ENCODE data around the gene PLEKHG4.
A peak's percentile ranks its signal among the peaks of the same experiment; 100 is the strongest.

The PLEKHG4 gene, protein sequence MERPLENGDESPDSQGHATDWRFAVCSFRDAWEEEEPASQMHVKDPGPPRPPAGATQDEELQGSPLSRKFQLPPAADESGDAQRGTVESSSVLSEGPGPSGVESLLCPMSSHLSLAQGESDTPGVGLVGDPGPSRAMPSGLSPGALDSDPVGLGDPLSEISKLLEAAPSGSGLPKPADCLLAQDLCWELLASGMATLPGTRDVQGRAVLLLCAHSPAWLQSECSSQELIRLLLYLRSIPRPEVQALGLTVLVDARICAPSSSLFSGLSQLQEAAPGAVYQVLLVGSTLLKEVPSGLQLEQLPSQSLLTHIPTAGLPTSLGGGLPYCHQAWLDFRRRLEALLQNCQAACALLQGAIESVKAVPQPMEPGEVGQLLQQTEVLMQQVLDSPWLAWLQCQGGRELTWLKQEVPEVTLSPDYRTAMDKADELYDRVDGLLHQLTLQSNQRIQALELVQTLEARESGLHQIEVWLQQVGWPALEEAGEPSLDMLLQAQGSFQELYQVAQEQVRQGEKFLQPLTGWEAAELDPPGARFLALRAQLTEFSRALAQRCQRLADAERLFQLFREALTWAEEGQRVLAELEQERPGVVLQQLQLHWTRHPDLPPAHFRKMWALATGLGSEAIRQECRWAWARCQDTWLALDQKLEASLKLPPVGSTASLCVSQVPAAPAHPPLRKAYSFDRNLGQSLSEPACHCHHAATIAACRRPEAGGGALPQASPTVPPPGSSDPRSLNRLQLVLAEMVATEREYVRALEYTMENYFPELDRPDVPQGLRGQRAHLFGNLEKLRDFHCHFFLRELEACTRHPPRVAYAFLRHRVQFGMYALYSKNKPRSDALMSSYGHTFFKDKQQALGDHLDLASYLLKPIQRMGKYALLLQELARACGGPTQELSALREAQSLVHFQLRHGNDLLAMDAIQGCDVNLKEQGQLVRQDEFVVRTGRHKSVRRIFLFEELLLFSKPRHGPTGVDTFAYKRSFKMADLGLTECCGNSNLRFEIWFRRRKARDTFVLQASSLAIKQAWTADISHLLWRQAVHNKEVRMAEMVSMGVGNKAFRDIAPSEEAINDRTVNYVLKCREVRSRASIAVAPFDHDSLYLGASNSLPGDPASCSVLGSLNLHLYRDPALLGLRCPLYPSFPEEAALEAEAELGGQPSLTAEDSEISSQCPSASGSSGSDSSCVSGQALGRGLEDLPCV

DNA sequence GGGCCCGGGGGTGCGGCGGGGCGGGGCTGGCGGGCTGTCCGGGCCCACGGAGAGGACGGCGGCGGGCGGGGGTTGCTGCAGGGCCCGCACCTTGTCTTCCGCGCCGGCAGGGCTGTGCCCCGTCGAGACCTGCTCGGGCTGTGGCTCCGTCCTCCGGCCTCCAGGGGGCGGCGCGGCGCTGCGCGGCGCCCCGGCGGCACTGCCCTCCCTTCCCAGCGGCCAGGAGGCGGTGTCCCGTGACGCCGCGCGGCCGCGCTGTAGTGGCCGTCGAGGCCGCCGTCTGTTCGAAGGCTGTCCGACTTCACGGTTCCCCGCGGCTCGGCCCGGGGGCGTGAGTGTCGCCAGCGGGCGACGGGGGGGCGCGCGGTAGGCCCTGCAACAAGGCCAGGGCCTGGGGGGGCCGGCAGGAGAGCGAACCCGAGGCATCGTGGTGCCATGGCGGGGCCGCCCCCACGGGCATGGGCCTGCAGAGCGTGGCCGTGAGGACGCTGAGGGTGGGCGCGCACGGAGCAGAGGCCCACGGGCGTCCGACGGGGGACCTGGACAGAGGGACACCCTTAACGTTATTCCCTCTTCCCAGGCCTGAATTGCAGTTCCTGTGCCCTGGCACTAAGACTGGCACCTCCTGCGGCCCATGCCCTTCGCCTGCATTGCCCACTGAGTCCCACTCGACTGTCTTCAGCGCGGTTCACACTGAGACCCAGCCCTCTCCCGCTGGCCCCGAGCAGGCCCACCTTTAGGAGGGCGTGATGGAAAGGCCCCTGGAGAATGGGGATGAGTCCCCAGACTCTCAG is at the start of gene PLEKHG4:
PLEKHG4 (plus strand) TSS at position 237 of the 794 bp plus-strand sequence; CDS start at position 750, 513 bp downstream.
- peak; percentile 81 for DNase-seq

DNA sequence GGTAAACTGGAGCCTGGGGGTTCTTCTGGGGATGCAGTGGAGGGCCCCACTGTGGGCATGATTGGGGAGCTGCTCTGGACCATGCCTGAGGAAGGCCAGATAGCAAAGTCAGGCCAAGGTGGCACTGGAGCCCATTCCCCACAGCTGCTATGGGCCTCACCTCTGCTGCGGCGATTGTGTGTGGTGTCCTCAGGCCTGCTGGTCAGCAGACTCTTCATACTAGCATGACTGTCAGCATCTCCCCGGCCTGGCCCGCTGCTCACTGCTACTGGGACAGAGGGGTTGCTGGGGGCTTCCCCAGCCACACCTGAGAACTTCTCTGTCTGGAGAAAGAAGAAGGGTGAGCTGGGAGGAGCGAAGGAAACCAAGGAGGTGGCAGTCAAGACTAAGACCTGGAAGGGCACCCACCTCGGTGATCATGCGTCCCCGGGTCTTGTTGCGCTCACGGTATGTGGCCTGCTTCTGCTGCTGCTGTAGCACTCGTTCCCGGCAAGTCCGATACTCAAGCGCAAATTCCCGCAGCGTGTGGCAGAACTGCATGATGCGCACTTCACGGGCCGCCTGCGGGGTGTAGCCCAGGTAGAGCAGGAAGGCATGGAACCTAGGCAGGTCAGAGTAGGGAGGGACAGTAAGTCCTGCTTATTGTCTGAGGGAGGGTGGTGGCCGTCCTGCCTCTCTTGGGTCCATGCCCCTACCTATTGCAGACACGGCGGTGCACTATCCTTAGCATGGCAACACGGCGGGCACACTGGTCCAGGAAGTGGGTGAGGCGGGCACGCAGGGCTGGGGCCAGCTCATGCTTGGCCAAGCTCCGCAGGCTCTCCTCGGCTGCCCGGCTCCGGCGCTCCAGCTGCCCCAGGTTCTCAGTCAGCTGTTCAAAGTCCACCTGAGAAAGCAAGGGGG is 49.2 kb upstream of the PLEKHG4 start:
- no peak for DNase-seq

DNA sequence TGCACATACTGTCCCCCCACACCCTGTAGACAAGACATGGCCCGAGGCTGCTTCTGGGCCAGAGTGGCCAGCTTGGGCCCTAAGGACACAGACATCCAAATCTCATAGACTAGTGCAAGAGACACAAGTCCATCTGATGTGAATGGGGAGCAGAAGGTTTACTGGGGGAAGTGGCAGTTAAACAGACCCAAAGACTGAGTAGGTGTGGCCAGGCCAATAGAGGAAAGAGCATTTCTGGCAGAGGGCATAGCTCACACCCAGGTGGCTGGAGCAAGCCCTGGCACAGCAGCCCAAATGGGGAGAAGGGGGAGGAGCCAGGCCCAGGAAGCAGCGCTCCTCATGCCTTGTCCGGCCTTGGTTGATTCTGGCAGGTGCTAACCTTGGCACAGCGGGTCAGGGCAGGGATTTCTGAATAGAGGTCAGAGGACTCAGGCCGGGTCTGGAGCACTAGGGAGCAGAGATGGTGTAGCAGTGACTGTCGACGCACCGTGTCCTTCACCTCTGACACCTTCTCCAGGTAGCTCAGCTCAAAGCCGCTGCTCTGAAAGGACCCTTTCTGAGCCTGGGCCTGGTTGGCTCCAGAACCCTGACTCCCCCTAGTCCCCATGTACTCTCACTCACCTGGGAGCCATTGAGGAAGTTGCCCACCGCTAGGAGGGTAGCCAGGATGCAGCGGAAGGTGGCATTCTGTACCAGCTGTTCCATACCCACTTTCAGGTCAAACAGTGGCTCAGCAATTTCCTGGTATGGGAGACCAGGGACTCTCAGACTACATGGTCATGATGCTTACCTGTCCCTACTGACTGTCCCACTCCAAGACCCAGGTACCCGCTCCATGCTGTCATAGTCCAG is 48.3 kb upstream of the PLEKHG4 start:
- DNase-seq, result no peak

DNA sequence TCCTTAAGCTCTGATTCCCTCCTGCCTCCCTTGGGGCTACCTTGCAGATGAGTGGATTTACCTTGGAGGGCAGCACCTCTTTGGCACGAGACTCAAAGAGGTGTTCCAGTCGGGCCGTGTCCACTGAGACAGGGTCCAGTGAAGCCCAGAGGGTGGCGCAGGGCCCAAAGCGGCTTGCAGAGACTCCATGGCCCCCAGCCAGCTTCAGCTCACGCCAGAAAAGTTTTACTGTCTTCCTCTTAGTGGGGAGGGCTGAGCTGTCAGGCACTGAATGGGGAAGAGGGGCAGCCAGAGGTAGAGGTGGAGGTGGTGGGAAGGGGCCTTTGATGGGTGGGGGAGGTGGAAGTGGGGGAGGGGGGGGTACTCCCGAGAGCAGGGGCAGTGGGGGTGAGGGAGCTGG is 45.7 kb upstream of the PLEKHG4 start:
- DNase-seq, result no peak

DNA sequence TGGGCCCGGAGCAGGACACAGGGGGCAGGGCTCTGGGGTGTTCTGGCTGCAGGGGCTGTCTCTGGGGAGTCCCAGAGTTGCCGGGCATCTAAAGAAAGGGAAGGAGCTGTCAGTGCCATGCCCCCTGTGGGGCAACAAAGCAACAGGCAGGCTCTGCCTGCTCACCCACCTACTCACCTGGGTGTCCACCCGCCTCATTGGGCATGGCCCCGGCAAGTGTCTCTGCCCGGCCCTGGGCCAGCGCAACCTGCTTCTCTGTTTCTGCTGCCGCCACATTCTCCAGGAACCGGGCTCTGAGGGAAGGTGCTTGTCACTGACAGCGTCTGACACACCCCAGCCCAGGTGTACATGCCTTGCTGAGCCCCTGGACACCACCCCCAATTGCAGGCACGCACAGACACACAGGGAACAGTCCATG is 45.1 kb upstream of the PLEKHG4 start:
- DNase-seq, result no peak

DNA sequence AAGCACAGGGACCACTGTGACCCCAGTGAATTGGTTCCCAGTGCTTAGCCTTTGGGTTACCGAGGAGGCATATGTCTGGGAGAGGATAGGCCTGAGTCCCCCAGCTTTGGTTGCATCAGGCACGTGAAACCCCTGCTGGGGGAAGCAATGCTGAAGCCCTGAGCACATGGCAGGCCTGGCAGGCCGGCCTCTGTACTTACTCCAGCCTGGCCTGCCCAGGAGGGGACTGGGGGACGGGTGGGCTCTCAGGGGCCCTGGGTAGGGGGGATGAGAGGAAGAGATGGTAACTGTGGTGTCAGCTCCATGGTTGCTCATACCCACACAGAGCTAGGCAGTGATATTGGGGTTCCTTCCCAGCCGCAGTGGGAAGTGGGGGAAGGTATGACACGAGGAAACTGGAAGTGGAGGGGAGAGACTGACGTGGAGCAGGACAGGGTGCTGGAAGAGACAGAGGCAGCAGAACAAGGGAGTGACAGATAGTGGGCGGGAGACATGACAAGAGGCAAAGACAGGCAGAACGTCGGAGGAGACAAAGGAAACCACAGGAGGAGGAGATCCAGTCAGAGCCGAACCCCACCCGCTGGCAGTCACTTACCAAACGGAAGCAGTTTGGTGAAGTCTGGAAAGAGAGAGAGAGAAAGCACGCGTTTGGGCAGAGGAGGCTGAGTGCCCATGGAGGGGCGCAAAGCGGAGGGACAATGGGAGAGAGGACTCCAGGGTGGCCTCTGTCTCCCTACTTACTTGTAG is 43.3 kb upstream of the PLEKHG4 start:
- peak; percentile 86 for DNase-seq

DNA sequence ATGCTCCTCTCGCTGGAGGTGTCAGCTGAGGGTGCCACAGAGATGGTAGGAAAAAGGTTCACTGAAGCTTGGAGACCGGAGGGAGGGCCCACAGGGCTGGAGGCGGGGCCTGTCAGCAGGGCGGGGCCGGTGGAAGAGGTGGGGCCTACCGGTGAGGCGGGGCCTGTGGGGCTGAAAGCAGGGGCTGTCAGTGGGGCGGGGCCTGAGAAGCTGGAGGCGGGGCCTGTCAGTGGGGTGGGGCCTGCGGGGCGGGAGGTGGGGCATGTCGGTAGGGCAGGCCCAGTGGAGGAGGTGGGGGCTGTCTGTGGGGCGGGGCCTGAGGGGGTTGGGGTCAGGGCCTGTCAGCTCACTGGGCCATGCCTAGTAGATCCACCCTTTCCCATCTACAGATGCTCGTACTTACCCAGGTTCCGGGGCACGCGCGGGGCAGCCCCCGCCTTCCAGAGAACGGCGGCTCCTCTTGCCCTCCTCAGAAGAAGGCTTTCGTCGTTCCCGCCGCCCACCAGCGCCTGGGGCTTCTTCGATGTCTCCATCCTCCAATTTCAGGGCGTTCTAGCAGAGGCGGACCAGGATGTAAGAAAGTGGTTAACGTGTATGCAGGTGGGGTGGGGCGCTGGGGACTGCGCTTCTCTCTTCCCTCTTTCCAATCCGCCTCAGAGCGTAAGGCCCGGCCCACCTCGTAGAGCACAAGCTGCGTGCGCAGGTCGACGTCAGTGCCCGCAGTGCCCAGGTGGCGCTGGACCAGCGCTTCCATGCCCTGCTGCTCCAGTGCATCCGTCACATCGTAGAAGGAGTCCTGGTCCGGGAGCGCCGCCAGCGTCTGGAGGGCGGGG is 42.6 kb upstream of the PLEKHG4 start:
- DNase-seq, result peak; percentile 82

DNA sequence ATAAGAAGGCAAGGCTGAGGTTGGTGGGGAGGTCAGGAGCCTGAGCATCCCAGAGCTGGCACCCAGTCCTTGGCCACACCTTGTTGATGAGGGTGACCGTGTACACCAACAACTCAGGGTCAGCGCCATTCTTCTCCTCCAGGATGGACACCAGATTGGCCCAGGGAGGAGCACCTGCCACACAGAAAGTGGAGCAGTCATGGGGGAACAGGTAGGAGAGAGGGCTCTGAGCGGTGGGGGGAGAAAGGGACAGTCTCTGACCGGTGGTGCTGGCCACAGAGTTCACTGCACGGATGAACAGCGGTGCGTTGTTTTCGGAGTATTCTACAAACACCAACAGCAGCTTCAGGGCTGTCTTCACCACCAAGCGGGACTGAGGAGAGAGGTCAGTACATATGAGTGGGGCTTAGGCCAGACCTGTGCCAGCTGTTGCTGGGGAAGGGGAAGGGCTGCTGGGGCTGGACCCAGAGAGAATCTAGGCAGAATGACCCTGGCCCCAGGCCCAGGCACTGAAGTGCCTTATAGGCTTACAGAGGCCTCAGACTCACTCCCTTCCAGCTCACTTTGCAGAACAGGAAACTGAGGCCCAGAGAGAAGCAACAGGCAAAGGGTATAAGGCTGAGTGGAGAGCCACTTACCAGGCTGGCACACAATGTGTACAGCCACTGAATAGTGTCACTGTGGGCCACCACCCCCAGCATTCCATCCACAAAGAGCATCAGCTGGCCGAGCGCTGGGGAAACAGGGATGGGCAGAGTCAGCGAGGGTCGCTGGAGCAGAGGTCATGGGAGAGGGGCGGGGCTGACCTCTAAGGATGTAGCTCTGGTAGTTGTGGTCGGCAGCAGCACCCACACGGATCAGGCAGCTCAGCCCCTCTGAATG is 41.7 kb upstream of the PLEKHG4 start:
- no peak for DNase-seq

DNA sequence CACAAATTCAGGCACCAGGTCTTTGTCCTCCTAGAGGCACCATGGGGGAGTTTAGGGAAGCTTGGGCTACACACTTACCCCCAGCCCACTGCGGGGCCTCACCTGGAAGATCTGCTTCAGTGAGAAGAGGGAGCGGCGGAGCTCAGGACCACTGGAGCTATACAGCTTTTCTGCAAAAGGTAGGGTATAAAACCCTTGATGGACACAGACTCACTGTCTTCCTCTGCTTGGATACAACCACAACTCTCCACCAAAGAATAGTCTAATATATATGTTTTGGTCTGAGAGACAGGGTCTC is 41.1 kb upstream of the PLEKHG4 start:
- no peak for DNase-seq

DNA sequence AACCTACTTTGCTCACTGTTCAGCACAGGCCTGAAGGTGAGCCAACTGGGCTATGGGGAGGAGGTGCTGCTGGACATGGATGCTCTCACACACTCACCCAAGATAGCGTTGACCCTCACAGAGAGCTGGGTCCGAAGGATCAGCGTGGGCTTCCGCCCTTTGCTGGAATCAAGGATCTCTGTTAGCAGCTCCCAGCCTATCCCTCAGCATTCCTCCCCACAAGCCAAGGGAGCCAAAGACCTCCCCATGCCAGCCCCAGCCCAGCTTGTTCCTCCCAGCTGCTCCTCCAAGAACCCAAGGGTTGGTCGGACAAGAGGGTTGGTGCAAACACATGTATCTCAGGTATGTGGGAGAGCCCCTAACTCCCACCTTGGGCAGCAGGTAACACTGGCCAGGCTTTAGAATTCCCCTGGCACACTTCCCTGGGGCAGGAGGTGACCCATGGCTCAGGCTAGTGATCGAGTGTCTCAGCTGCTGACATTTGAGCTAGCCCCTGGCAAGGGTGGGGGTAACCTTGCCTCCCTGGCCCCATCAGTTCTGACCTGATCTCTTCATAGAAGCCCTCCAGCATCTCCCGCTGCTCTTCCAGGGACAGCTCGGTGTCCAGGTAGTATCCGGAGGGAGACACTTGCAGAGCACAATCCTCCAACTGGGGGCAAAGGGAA is 40.4 kb upstream of the PLEKHG4 start:
- DNase-seq, result no peak

DNA sequence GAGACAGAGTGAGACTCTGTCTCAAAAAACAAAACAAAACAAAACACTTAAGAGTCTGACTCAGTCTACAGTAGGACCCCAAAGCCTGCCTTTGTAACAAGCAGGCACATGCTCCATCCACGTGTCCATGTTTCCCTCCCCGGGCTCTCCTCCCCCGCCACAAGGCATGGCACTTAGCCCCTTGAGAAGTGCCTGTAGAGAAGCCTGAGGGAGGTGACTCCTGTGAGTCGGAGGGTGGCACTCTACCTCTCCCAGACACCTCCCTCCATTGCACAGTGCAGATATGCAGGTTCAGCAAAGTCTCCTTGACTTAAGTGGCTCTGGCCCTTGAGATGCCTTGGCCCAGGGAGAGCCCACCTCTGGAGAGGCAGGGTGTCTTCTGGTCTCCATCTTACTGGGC is 38.8 kb upstream of the PLEKHG4 start:
- peak; percentile 51 for DNase-seq

DNA sequence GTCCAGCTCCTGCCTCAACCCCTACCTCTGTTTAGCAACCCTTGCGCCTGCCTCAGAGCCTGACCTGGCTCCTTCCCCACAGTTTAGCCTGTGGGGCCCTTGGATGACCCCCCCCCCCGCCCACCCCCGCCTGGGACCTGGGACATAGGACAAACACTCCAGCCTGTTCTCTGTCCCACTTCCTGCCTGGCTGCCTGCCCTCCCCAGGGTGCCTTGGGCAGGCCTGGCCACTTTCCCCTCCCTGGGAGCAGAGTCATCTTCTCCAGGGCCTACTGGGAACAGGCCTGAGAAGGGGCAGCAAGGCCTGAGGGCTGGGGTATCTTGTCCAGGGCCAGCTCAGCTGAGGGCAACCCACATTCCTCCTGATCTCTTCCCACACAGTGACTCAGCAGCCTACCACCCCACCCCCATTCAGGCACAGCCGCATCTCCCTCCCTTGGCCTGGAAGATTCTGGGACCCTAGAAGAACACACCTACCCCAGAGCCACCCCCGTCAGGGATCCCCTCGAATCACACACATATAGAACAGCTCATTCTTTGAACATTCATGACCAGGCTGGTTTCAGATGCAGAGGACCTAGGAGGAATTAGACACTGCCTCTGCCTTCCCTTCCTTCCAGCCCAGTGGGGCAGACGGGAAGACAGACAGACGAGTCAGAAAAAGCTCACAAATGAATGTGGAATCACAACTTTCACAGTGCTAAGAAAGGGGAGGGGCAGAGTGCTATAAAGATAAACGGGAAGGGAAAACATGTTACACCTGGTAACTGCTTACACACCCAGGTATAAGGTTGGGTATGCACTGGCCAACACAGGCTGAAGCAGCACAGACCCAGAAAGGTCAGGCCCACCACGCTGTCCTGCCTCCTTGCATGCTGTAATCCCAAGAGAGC is 38.1 kb upstream of the PLEKHG4 start:
- no peak for DNase-seq

DNA sequence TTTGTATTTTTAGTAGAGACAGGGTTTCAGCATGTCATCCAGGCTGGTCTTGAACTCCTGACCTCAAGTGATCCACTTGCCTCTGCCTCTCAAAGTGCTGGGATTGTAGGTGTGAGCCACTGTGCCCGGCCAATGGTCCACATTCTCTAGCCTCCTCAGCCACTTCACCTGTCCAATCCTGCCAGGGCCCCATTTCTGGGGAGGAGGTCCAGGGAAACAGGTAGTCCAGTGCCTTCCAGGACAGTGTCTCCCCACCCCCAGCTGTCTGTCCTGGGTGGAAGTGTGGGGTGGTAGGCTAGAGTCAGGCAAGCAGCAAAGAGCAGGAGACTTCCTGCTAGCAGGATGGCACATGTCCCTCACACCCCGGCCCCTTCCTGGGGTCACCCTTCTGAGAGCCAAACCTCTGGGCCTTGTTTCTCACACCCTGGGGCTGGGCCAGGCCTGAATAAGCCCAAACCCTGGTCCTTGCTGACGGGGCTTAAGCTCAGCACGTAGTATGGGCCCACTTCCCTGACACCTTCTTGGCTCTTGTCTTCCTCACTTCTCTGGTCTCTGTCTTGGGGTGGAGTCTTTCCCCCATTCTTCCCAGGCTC is 37.1 kb upstream of the PLEKHG4 start:
- DNase-seq, result no peak

DNA sequence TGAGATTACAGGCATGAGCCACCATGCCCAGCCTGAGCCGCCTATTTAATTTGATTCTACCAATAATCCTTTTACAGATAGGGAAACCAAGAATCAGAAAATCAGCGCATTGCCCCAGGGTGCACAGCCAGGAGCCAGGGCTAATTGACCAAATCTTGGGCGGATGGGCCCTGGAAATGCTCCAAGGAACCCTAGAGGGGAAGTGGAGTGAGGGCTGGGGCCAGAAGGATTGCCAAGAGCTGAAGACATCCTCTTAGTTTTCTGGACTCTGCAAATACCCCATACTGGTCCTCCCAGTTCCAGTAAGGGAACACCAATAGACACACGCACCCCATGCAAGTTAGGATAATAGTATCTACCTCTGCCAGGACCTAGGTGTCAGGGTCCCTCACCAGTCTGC is 35.9 kb upstream of the PLEKHG4 start:
- DNase-seq, result no peak

DNA sequence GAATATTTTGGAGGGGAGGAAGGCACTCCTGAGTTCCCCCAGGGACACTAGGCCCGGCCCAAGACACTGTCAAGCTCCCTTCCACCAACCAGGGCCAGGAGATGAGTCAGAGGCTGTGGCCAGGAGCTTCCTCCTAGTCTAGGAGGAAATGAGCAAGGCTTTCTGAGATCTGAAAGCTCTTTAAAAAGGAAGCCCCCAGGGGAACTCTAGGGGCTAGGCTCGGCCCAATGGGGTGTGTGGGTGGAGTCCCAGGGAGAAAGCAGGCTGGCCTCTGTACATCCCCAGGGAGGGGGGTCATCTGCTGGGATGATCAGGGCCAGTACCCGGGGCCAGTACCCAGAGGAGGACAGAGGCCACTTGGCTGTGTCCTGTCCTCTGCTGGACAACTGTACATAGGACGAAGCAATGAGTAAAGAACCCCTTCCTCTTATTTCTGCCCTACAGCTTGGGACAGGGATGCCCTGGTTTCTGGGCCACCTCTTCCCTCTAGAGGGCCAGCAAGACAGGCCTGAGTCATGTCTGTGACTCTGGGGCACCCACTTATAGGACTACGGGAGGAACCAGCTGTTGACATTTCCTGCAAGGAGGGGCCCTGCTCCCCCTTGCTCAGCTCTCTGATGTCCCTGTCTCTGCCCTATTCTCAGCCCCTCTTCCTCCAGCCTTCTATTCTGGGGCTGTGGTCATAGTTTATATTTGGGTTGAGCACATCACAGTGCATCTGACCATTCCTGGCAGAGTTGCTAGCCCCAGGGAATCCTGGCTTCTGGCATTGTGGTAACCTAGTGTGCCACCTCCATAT is 34.7 kb upstream of the PLEKHG4 start:
- DNase-seq, result peak; percentile 78

Data from hematopoietic multipotent progenitor cell treated with erythropoietin and hydrocortisone succinate and interleukin-3 and kit ligand, for 8 days (in vitro differentiated cells).